ENCODE measurements around the gene LETM1. TPM values are rescaled to one million over a fixed set of nuclear protein-coding genes. Genes with fewer than 3 reads are reported as not detected.

Gene LETM1
- total and polyA plus RNA-seq, 2 donors from 2014 or later: 20.0 to 46.4 TPM

DNA sequence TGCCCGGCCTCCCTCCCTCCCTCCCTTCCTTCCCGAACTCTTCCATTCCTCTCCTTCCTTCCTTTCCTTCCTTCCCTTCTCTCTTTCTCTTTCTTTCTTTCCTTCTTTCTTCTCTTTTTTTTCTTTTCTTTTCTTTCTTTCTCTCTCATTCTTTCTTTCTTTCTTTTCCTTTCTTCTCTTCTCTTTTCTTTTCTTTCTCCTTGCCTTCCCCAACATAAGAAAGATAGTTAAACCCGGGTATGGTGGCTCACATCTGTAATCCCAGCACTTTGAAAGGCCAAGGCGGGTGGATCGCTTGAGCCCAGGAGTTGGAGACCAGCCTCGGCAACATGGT is 40.7 kb upstream of the LETM1 start:
- FAIRE-seq: no peak
- H3K27me3 ChIP-seq (ENCODE audit: control insufficient read depth, insufficient read depth, low read length): no peaks in the 10 kb centered on the region
- no peaks in the 10 kb centered on the region for H3K4me1 ChIP-seq (ENCODE audit: control insufficient read depth in 2 of 3, insufficient read depth in 2 of 3, low read depth in 1 of 3, low read length in 3 of 3)
- no peak overlapping the region for H3K9ac ChIP-seq (ENCODE audit: low read length in 3 of 3)
- DNase-seq: peak in 1 of 5 donors; percentile 37
- no peaks in the 10 kb centered on the region for H3K9me3 ChIP-seq (ENCODE audit: control insufficient read depth in 2 of 3, insufficient read depth in 1 of 3, low read length in 3 of 3)
- no peak overlapping the region for H3K4me3 ChIP-seq (ENCODE audit: low read length in 3 of 3)
- intact Hi-C loops (cut with DNase I): no loop called here
- peaks cover 0 to 2% (median 2%) of the 10 kb centered on the region in 3 donors for H3K36me3 ChIP-seq (ENCODE audit: control insufficient read depth in 2 of 3, insufficient read depth in 3 of 3, low read length in 3 of 3)
- H3K27ac ChIP-seq (ENCODE audit: low read depth in 2 of 2, low read length in 2 of 2): no peak overlapping the region
- TF ChIP-seq, protein P1, sequence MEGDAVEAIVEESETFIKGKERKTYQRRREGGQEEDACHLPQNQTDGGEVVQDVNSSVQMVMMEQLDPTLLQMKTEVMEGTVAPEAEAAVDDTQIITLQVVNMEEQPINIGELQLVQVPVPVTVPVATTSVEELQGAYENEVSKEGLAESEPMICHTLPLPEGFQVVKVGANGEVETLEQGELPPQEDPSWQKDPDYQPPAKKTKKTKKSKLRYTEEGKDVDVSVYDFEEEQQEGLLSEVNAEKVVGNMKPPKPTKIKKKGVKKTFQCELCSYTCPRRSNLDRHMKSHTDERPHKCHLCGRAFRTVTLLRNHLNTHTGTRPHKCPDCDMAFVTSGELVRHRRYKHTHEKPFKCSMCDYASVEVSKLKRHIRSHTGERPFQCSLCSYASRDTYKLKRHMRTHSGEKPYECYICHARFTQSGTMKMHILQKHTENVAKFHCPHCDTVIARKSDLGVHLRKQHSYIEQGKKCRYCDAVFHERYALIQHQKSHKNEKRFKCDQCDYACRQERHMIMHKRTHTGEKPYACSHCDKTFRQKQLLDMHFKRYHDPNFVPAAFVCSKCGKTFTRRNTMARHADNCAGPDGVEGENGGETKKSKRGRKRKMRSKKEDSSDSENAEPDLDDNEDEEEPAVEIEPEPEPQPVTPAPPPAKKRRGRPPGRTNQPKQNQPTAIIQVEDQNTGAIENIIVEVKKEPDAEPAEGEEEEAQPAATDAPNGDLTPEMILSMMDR (IDR thresholded peaks at IDR 0.05; ENCODE audit: borderline replicate concordance, extremely low read depth, insufficient read depth): no peak

DNA sequence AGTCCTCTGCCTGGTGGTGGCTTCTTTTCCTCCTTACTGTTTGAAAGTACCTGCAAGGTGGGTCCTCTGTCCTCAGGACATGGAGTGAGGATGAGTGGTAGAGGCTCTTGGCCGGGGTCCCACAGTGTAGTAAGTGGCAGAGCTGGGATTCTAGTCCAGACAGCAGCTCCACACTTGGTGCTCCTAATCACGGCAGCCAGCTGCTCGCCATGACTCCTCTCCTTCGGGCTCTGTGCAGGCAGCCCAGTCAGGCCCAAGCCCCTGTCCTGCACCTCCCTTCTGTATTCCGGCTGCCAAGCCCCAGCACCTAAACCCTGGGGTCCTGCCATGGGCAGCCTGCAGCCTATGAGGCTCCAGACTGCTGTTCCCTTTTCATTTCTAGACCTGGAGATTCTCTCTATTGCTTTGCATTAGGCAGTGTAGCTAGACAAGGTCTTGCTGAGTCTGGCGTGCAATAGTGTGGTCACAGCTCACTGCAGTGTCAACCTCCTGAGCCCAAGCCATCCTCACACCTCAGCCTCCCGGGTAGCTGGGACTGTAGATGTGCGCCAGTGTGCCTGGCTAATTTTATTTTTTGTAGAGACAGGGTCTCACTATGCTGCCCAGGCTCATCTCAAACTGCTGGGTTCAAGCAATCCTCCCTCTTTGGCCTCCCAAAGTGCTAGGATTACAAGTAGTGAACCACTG is 40.2 kb upstream of the LETM1 start:
- peak in 1 of 5 donors; percentile 59 for DNase-seq
- Histone ChIP-seq H3K27me3 (ENCODE audit: control insufficient read depth, insufficient read depth, low read length) (no peaks in the 10 kb centered on the region), H3K9ac (ENCODE audit: low read length in 3 of 3) (no peak overlapping the region), H3K9me3 (ENCODE audit: control insufficient read depth in 2 of 3, insufficient read depth in 1 of 3, low read length in 3 of 3) (no peaks in the 10 kb centered on the region), H3K27ac (ENCODE audit: low read depth in 2 of 2, low read length in 2 of 2) (no peak overlapping the region), H3K36me3 (ENCODE audit: control insufficient read depth in 2 of 3, insufficient read depth in 3 of 3, low read length in 3 of 3) (no peaks in the 10 kb centered on the region), H3K4me1 (ENCODE audit: control insufficient read depth in 2 of 3, insufficient read depth in 2 of 3, low read depth in 1 of 3, low read length in 3 of 3) (no peaks in the 10 kb centered on the region), H3K4me3 (ENCODE audit: low read length in 3 of 3) (no peak overlapping the region)
- TF ChIP-seq, protein P1 (IDR thresholded peaks at IDR 0.05; ENCODE audit: borderline replicate concordance, extremely low read depth, insufficient read depth): no peak
- no peak for FAIRE-seq
- intact Hi-C loops (cut with DNase I): no loop called here

DNA sequence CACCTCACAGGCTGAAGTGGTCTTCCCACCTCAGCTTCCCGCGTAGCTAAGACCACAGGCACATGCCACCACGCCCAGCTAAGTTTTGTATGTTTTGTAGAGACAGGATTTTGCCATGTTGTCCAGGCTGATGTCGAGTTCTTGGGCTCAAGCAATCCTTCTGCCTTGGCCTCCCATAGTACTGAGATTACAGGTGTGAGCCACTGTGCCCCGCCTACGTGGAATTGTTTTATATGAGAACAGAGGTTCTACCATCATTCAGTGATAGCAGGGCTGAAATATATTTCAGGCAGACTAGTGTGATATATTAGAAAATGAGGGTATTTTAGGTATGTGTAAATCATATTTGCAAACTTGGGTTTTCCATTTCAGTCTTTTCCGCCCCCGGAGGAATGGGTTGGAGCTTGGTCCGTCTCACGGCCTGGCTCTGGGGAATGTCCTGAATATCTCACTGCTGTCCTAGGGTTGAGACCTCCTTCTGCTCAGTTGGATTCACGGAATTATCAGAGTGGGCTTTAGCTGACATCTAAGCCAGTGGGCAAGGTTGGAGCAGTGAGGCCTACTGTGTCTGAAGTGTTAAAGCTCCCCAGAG is 35.1 kb upstream of the LETM1 start:
- DNase-seq (no peak), FAIRE-seq (no peak)
- no peak overlapping the region for H3K9ac ChIP-seq (ENCODE audit: low read length in 3 of 3)
- no peaks in the 10 kb centered on the region for H3K4me1 ChIP-seq (ENCODE audit: control insufficient read depth in 2 of 3, insufficient read depth in 2 of 3, low read depth in 1 of 3, low read length in 3 of 3)
- H3K4me3 ChIP-seq (ENCODE audit: low read length in 3 of 3): no peak overlapping the region
- intact Hi-C loops (cut with DNase I): loop anchor here (5.0 kb wide), 1 partner anchor 144 kb away; no protein-coding TSS in a partner anchor
- no peaks in the 10 kb centered on the region for H3K36me3 ChIP-seq (ENCODE audit: control insufficient read depth in 2 of 3, insufficient read depth in 3 of 3, low read length in 3 of 3)
- no peaks in the 10 kb centered on the region for H3K27me3 ChIP-seq (ENCODE audit: control insufficient read depth, insufficient read depth, low read length)
- TF ChIP-seq, protein P1 (IDR thresholded peaks at IDR 0.05; ENCODE audit: borderline replicate concordance, extremely low read depth, insufficient read depth): no peak
- H3K27ac ChIP-seq (ENCODE audit: low read depth in 2 of 2, low read length in 2 of 2): no peak overlapping the region
- no peaks in the 10 kb centered on the region for H3K9me3 ChIP-seq (ENCODE audit: control insufficient read depth in 2 of 3, insufficient read depth in 1 of 3, low read length in 3 of 3)

Measured in kidney (tissue), 14 donors.